SK-MEL-5 (cell line): Measurements from ENCODE around the gene PDSS1. TPM values are rescaled to one million over a fixed set of nuclear protein-coding genes. Genes with fewer than 3 reads are reported as not detected.
"Not testable (repeated sequence)": the region's sequence is repeated elsewhere in the genome, so short reads cannot be mapped to it uniquely, and the experiment has no call there.

Source experiments
- DNase-seq: peaks from one replicate; pipeline ENCODE4 v3.0.0-alpha.2; 2016; ENCODE audit warnings: low read depth, low spot score
- in situ Hi-C: cut with HindIII; loops from 2 replicates; pipeline ENCODE4 v1.10.0; 2016; ENCODE audit warnings: low sequenced_read_pairs, high pct_unique_total_duplicates, low pct_unique_long_range_greater_than_20kb
- small RNA-seq, 2 experiments: library from RNA; depleted of rRNA; stranded (forward); fragments of <200 nt; gene quantifications; one replicate each; pipeline ENCODE3, GENCODE V24; 2014
- total RNA-seq: library from RNA; depleted of rRNA; stranded (reverse); fragments of >200 nt; shearing (Covaris generic); gene quantifications from 2 replicates; pipeline ENCODE4 v1.2.3, GENCODE V29; 2014; rRNA removed

Gene PDSS1
- total RNA-seq, 1 experiment from 2014 or later, result 17.2 TPM

GRCh38 chr10:26779176-26779860 is 81.8 kb downstream of the PDSS1 start:
- in situ Hi-C loops, result no loop called here
- DNase-seq, result no peak

- DNase-seq, result no peak
- in situ Hi-C loops, result no loop called here
Observed at GRCh38 chr10:26780106-26780792, 82.7 kb downstream of the PDSS1 start.

- no peak for DNase-seq
- in situ Hi-C loops, result no loop called here
Observed at GRCh38 chr10:26780793-26781601, 83.5 kb downstream of the PDSS1 start.

GRCh38 chr10:26781797-26782196 is 84.3 kb downstream of the PDSS1 start:
- in situ Hi-C loops, result no loop called here
- DNase-seq, result no peak

- in situ Hi-C loops, result no loop called here
- DNase-seq, result no peak
Observed at GRCh38 chr10:26787362-26787761, 89.9 kb downstream of the PDSS1 start.

GRCh38 chr10:26789779-26790178 is 92.3 kb downstream of the PDSS1 start:
- in situ Hi-C loops, DNase-seq: not testable (repeated sequence)

GRCh38 chr10:26790221-26790995 is 92.9 kb downstream of the PDSS1 start:
- in situ Hi-C loops, result no loop called here
- DNase-seq, result no peak

- peak; percentile 36 for DNase-seq
- in situ Hi-C loops, result no loop called here
Observed at GRCh38 chr10:26792758-26793495, 95.4 kb downstream of the PDSS1 start.

Small RNAs within 50 kb of the gene (small RNA-seq; reads per million reads assigned to genes)
- gene RF00191 (0 reads per million in 2 experiments), gene RNU6-946P (0 reads per million in 2 experiments)

Other genes starting within 250 kb of the PDSS1 start
- 38.9 and 44.4 TPM in 2 replicates for gene ABI1, start 163.3 kb downstream of the PDSS1 start, total RNA-seq